GM19025 (cell line): Measurements from ENCODE around the gene CMYA5.
"Not testable (repeated sequence)": the region's sequence is repeated elsewhere in the genome, so short reads cannot be mapped to it uniquely, and the experiment has no call there.

Experiments
- ATAC-seq: cut with Tn5 transposase; IDR thresholded peaks from one replicate; pipeline ENCODE4 v1.9.1; 2021; ENCODE audit warnings: mild to moderate bottlenecking, low read depth, moderate library complexity; ENCODE audit not compliant: unreplicated experiment

Gene CMYA5

DNA sequence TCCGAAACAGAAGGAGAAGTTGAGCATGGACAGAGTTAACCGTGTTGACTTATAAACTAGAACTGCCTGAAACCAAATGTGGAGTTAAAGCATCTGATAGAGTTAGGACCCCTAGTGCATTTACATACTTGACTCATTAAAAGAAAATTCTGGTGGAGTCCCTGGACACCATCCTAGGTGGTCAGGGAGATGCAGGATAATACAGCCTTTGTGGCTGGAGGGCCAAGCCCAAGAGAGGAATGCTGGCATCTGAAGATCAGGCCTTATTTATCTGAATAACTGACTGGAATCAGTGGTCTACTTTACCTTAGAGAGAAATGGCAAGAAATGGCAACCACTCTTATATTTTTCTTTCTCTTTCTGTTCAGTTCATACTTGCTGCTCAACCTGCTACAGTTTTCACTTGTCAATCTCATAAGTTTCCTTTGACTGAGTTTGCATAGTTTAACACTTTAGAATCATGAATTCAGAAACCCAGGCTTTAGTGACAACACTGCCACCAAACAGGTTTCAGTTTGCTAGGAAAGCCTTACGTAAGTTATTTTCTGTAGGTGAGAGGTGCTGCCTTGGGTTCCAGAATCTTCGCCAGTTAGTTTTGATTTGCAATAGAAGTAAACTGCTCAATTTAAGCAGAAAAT, 10.2 kb downstream of the CMYA5 start:
- ATAC-seq = peak; percentile 92

DNA sequence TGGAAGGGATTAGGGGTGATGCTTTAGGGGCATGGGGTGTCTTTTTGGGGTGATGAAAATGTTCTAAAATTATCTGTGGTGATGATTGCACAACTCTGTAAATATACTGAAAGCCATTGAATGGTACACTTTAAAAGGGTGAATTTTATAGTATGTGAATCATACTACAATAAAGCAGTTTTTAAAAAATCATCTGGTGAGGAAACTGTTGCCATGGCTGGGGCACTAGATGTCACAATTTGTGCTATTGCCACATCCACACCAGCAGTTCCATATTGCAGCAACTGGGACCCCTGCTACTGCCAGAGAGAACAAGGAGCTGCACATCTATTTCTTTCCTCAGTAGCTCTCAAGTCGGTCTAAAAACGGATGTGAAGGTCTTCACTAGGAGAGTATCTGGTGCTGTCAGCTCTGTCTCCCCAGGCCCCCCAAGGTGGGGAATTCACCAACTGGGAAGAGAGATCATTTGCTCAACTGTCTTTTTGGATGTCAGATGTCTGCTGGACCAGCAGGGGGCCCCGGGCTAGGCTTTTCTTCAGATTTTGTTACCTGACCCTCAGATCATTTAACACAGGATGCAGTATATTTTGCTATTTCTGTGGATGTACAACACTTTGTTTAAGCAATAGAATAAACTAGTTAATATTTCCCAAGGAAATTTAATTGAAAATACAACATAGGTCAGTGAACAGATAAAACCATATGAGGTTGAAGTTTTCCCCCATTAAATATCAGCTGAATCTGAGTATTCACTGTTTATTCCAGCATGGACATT, 13.2 kb downstream of the CMYA5 start:
- ATAC-seq = no peak

DNA sequence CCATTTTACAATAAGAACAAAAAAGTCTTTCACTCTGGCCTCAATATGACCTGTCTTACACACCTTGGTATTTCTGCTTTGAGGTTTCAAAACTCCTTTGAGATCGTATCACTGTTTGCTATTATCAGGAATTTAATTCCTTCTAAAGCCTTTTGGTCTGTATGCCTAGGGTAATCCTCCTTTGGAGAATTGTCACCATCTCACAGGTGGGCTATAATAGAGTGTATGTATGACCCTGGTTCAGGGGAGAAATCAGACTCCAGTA, 13.7 kb downstream of the CMYA5 start:
- ATAC-seq = no peak

DNA sequence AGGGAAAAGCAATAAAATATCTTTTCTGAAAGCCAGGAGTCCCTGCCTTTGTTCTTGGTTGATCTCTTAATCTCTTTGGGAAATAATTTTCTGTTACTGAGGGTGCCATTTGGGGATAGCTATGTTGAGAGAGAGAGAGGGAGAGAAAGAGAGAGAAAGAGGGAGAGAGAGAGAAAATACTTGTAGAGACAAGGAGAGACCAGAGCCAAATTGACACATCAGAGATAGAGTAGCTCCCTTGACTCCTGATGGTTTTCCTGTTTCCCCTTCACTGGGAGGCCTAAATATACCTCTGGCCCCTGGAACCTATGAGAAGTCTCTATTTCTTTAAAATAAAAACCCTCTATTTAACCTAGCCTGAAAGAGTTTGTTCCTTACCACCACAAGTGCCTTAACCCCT, 14.9 kb downstream of the CMYA5 start:
- no peak for ATAC-seq

DNA sequence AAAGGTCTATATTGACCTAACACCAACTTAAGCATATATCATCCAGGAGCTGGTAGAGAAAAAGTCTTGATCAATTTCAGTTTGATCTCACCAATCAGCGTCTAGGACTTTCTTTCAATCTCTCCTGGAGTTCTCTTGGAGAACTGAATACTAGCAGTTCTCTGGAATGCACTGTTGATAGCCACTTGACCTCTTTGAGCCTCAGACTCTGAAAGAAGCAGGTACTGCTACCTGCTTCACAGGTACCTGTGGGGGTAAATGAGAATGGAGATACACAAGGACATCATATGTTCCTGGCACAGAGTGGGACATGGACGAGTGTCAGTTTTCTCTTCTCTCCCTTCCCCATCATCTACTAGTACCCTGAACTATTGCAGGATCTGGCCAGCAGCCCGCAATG, 16.0 kb downstream of the CMYA5 start:
- ATAC-seq = no peak

DNA sequence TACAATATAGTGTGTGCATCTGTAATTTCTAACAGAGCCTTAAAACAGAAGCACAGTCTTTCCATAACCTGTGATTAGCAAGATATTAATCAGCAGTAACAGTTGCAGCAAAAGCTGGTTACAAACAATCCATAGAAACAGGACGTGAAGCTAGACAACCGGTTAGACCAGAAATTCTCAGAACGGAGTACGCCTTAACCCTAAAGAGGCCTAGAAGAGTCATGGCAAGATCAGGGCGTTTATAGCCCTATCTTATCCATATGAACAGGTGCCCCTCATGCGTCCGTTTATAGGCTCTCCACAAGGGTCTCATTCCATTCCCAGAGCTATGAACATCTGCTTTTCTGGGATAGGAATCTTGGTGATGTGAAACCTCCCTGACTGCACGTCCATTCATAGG, 16.7 kb downstream of the CMYA5 start:
- ATAC-seq = not testable (repeated sequence)

DNA sequence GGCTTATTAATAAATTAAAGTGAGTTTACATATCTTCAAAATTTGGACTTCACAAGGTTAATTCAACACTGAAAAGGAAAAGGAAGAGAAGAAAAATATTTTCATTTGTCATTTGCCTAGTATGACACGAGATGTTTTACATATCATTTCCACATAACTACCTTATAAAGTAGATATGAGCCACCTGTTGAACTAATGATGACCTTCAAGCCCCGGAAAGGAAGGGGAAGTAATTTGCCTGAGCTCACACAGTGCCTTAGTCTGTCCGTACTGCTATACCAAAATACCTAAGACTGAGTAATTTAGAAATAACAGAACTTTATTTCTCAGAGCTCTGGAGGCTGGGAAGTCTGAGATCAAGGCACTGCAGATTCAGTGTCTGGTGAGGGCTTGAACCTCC, 17.9 kb downstream of the CMYA5 start:
- ATAC-seq = no peak

DNA sequence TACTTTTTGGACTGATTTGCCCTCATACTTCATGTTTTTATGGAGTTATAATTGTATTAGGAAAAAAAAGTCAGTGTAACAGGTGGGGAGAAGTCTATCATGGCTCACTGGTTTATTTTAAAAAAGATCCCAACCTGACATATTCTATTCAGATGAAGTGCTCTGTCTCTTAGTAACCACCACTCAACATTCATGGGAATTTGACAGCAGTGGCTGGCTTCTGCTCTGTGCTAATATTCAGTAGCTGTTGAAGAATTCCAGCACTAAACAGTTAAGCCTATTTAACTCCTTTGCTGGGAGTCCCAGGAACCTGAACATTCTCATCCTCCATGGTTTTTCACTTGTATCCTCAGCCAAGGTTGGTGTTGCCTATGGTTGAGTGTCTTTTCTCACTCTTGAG, 23.1 kb downstream of the CMYA5 start:
- no peak for ATAC-seq

DNA sequence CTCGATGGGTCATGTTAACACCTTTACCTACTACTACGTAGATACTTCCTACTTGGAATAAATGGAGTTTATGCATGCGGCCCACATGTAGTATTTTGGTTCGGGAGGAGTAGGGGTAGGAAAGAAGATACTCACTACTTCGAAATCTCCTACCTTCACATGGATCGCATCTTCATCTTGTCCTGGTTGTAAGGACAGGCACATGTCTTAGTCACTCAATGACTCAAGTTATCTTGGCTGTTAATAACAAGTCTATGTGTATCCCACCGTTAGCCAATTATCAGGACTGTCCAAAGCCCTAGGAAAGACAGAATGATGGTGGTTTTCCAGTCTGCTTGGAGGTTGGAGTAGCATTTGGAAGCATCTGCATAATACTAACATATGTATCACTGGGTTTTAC, 24.1 kb downstream of the CMYA5 start:
- ATAC-seq = no peak

DNA sequence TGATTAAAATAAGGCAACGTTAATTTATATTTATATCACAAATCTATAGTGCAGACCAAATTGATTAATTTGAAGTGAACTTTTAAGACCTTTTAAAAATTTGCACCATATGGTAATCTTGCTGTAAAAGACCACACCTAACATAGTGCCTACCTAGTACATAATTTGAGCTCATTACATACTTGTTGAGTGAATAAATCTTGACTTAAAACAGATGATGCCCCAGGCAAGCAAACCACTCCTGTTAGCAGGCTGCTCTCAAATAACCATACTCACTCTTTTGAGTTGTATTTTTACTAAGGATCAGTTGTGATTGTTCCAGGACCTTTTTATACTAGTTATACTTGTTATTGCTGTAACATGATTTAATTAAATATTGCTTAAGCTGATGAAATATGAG, 27.2 kb downstream of the CMYA5 start:
- ATAC-seq = no peak

DNA sequence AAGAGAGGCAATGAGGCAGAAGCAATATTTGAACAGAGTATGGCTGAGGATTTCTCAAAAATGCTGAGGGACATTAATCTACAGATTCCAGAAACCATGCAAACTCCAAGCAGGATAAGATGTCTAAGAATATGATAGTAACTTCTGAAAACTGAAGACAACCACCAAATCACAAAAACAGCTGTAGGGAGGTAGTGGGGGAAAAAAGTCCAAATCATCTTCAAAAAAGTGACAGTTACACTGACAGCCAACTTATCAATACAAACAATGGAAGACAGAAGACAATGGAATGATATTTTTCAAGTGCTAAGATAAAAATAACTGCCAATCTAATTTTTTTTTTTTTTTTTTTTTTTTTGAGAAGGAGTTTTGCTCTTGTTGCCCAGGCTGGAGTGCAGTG, 30.5 kb downstream of the CMYA5 start:
- no peak for ATAC-seq

DNA sequence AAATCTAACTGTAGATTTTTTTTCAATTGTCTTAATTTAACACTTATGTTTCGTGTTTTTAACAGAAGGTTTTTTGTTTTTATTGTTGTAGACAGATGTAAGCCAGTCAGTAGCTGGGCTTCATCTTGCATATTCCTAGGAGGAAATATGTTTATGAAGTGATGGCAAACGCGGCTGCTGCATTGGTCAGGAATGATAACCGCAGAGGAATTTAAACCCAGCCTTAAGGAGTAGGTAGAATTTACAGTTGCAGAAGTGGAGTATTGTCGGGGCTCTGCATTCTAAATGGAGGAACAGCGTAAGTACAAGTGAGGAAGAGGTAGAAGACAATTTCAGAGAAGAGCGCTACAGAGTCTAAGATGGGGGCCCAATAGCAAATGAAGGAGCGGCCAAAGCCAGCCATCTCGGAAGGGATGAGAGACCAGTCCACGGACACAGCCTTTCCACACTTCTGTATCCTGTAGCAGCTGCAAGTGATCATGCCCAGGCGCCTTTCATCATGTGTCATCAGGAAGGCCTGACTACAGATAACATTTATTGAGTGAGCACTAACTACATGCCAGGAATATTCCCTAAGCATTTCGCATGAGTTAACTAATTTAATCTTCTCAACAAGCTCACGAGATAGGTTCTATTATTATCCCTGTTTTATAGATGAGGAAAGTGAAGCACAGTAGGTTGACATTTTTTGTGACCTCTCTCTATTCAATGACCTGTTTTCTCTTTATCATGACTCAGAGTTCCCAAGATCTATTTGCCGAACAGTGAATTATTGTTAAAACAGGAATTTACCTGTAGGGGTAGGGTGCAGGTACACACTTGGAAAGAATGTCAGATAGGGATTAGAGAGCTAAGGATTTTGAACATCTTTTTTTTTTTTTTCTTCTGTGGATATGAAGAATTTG, 38.1 kb downstream of the CMYA5 start:
- ATAC-seq = no peak

DNA sequence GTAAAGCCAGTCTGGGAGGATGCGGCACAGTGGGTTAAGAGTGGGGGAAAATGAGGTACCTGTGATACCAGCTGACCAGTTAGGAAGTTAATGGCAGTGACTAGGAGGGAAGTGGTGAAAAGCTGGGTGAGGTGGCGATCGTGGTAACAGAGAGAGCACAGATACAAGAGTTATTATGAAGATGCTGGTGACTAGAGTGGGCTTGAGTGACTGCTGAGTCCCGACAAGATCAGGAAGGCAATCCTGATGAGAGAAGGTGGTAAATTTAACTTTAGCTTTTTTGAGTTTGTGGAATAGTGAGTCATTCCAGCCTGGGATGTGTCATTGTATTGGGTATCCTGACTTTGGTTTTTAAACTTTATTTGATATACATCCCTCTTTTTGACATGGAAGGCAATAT, 38.8 kb downstream of the CMYA5 start:
- no peak for ATAC-seq

DNA sequence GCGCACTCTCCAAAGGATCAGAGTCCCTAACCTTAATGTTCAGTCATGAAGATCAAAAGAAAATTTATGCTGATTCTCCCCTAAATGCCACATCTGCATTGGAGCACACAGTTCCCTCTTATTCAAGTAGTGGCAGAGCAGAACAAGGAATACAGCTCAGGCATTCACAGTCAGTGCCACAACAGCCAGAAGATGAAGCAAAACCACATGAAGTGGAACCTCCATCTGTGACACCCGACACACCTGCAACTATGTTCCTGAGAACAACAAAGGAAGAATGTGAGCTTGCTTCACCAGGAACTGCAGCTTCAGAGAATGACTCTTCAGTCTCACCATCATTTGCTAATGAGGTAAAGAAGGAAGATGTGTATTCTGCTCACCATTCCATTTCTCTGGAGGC, 40.0 kb downstream of the CMYA5 start:
- no peak for ATAC-seq

DNA sequence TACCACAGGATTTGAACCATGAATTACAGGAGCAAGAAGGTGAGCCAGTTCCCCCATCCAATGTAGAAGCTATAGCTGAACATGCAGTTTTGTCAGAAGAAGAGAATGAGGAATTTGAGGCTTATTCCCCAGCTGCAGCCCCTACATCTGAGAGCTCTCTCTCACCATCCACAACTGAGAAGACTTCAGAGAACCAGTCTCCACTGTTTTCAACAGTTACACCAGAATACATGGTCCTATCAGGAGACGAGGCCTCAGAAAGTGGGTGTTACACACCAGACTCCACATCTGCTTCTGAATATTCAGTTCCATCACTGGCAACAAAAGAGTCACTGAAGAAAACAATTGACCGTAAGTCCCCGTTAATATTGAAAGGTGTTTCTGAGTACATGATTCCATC, 40.9 kb downstream of the CMYA5 start:
- ATAC-seq = no peak

DNA sequence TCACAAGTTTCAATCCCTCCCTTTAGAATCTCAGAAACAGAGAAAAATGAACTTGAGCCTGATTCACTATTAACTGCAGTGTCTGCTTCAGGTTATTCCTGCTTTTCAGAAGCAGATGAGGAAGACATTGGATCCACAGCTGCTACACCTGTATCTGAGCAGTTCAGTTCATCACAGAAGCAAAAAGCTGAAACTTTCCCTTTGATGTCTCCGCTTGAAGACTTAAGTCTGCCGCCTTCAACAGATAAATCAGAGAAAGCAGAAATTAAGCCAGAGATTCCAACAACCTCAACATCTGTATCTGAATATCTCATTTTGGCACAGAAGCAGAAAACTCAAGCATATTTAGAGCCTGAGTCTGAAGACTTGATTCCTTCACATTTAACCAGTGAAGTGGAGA, 42.1 kb downstream of the CMYA5 start:
- no peak for ATAC-seq

DNA sequence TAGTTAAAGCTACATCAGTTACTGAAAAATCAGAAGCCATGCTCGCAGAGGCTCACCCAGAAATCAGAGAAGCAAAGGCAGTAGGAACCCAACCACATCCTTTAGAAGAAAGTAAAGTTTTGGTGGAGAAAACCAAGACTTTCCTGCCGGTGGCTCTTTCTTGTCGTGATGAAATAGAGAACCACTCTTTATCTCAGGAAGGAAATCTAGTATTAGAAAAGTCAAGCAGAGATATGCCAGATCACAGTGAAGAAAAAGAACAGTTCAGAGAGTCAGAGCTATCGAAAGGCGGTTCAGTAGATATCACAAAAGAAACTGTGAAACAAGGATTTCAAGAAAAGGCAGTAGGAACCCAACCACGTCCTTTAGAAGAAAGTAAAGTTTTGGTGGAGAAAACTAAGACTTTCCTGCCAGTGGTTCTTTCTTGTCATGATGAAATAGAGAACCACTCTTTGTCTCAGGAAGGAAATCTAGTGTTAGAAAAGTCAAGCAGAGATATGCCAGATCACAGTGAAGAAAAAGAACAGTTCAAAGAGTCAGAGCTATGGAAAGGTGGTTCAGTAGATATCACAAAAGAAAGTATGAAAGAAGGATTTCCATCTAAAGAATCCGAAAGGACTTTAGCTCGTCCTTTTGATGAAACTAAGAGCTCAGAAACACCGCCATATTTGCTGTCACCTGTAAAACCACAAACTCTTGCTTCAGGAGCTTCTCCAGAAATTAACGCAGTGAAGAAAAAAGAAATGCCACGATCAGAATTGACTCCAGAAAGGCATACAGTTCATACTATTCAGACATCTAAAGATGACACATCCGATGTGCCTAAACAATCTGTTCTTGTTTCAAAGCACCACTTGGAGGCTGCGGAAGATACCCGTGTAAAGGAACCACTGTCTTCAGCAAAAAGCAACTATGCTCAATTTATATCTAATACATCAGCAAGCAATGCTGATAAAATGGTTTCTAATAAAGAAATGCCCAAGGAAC, 47.2 kb downstream of the CMYA5 start:
- ATAC-seq = no peak

DNA sequence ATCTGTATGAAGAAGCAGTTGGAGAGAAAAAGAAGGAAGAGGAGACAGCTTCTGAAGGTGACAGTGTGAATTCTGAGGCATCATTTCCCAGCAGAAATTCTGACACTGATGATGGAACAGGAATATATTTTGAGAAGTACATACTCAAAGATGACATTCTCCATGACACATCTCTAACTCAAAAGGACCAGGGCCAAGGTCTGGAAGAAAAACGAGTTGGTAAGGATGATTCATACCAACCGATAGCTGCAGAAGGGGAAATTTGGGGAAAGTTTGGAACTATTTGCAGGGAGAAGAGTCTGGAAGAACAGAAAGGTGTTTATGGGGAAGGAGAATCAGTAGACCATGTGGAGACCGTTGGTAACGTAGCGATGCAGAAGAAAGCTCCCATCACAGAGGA, 48.7 kb downstream of the CMYA5 start:
- no peak for ATAC-seq

DNA sequence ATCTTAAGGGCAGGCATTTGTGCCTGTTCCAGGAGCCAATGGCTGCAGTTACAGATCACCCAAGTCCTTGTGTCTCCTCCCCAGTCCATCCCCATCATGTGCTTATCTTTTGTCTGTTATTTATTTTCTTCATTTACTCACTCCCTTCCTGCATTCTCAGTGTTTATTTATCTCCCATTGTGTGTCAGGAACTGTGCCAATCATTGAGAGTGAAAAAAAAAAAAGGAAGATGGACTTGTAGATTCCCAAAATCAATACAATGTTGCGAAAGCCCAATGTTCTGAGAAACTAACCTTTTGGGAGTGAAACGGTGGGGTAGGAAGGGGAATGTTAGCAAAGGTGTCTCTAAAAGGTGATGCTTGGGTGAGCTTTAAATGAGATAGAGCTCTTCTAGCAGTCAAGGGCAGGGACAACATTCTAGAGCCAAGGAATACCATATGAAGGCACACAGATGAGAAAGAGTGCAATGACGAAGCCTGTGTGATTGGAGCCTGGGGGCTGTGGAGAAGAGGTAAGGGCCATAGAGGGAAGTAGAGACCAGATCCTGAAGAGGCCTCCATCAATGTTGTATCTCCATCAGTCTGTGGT, 53.0 kb downstream of the CMYA5 start:
- ATAC-seq = no peak
